GM21723 (cell line): Measurements from ENCODE around the gene ZMAT5.
A peak's percentile ranks its signal among the peaks of the same experiment; 100 is the strongest.

ENCODE experiments used
- ATAC-seq: cut with Tn5 transposase; IDR thresholded peaks from one replicate; pipeline ENCODE4 v1.9.1; 2021; ENCODE audit warnings: mild to moderate bottlenecking, moderate library complexity; ENCODE audit not compliant: unreplicated experiment

The ZMAT5 gene

DNA sequence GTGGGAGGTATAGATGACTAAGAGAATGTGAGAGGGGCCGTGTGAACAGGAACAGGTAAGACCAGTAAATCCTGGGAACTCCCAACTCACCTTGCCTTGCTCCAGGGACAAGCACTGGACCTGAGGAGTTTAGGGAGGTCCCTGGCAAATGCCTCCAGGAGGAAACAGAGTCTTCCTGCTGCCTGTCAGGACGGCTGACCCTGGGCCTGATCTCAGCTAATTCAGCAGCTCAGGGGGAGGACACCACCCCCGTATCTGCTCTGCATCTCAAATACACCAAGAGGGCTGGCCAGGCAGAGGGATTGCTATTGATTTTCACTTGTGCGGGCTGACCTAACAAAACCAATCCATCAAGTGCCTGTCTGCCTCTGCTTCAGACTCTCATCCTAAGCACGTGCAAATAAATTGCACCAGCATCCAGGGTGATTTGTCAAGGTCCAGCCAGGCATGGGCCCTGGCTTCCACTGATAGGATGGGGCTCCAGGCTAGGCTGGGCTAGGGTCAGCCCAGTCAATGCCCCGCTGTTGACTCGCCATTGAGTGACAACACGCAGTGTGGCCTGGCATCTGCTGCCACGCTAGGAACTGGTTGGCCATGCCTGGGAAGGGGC, 20.7 kb upstream of the ZMAT5 start:
- no peak for ATAC-seq

GRCh38 chr22:29786031-29786430, 19.2 kb upstream of the ZMAT5 start:
- no peak for ATAC-seq

- ATAC-seq = no peak
Measured at GRCh38 chr22:29784451-29785361, 17.9 kb upstream of the ZMAT5 start.

GRCh38 chr22:29782061-29782845, 15.4 kb upstream of the ZMAT5 start:
- ATAC-seq = no peak

DNA sequence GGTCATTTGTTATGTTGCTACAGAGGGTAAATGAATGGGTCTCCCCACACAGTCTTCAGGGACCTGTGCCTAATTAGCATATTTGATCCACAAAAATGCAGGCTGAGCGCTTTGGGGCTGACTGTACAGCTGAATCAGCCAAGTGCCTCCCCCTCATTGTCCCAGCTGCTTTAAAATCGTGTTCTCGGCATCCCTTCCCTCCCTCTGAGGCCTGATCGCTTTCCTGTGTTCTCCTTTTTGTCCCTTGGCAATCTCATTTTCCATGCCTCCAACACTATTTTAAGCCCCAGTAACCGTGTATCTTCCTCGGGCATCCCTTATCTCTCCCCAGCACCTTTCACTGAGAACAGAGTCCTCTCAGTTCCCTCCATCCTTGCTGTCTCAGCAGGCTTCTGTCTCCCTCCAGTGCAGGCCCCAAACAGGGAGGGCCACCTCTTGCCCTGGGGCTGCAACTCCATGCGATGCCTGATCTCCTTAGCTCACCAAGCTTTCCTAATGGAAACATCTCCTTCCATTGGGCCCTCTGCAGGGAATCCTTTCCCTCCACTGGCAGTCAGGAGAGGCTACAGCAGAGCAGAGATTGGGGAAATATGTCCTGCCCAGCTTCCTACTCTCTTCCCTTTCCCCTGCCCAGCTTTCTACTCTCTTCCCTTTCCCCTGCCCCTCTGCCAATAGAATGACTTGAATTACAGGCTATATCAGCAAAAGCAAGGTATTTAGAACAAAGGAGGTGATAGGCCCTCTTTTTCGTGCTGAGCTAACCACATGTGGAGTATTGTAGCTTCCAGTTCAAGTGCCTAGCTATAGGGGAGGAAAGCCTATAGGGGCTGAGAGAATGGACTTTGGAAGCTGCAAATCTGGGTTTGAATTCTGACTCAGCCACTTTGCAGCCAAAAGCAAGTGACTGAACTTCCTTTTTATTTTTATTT, 14.2 kb upstream of the ZMAT5 start:
- ATAC-seq = no peak

- no peak for ATAC-seq
Measured at GRCh38 chr22:29780220-29780619, 13.4 kb upstream of the ZMAT5 start.

GRCh38 chr22:29773233-29773632, 6.4 kb upstream of the ZMAT5 start:
- no peak for ATAC-seq

DNA sequence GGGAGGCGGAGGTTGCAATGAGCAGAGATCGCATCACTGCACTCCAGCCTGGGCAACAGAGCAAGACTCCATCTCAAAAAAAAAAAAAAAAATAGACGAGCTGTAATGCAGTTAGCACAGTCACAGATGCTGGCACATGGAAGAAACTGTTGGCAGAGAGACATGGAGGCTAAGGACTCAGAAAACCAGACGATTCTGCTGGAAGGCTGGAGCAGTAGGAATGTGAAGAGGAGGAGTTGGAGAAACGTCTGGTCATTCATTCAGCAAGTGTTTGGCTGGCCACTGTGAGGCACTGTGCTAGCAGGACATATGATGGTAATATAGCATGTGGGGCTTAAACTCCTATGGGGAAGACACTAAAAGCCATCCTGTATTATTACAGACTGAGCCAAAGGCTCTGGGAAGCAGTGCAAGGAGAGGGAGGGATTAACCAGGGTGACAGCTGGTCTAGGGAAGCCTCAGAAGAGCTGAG, 5.4 kb upstream of the ZMAT5 start:
- ATAC-seq = no peak

DNA sequence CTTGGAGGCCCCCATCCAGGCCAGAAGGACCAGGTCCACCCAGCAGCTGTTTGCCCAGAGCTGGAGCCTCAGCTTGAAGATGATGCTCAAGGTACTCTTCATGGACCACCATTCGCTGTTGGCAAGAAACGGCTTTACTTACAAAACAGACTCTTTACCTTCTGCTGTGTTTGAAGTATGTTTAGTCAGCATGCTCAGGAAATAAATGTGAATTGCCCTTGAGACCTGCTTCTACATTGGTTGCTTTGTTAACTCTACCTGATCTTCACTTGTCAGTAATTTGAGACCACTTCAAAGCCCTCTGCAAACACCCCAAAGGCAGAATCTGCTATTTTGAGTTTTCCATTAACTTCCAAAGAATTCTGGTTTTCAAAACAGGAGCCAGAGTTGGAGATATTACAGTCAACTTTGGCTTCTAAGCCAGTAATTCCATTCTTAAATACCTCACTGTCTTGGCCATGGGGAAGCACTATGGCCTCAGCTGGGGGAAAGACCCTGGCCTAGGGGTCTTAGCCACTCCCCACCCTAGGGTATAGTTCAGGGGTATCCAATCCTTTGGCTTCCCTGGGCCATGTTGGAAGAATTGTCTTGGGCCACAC, 3.0 kb upstream of the ZMAT5 start:
- ATAC-seq = no peak

DNA sequence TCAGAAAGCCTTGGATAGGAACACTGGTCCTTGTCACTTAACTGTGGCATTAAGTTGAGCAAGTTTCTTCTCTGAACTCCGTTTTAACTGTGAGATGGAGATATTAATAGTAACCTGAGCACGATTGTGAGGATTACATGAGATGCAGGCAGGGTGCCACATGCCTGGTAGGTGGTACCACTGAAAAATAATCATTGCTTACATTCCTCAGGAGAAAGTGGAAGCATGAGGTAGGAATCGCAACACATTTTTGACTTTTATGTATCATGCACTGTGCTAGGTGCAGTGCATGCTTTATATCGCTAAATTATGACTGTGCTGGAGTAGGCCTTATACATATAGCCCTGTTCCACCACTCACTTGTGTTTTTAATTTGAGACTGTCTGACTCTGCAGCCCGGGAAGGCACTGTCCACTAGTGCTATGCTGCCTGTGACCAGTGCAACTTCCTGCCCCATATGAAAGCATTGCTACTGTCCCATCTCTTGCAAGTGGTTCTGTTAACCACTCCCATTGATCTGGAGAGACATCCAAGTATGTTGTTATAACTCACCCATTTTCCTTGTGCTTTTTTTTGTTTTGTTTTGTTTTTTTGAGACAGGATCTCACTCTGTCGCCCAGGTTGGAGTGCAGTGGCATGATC, 1.4 kb upstream of the ZMAT5 start:
- ATAC-seq = no peak

DNA sequence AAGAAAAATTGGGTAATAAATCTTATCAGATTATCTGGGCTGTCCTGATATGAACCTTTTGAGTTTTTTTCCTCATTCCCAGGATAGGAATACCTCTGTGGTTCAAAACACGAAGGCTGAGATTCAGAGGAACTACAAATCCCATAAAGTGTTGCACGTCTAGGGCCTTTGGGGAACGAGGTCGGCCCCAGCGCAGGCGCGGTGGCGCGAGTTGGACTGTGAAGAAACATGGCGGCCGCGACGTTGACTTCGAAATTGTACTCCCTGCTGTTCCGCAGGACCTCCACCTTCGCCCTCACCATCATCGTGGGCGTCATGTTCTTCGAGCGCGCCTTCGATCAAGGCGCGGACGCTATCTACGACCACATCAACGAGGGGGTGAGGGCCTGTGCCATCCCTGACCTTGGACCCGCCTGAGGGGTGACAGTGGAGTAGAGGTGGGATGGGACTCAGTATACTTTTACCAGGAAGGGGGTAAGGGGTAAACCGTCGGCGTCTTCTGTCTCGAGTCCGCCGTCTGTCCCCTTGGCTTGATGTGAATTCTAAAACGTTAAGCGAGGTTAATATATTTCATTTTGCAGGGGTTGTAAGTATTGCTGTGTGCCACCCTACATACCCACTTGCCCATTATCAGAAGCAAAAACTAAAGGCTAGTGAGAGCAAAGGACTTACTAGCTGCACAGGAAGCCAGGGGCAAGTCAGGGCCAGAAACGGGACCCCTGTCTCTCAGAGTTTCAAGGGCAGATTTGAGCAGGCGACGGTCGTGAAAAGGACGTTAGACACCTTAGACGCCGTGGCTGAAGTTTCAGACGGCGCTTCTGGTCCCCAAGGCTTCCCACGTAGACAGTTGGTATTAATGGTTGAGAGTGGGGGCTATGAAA, 604 bp upstream of the ZMAT5 start, which contains the start of gene UQCR10:
TSS of gene UQCR10 (plus strand) at position 199 of the 881 bp plus-strand sequence. CDS start at position 229, 30 bp downstream.
- ATAC-seq = peak; percentile 62

DNA sequence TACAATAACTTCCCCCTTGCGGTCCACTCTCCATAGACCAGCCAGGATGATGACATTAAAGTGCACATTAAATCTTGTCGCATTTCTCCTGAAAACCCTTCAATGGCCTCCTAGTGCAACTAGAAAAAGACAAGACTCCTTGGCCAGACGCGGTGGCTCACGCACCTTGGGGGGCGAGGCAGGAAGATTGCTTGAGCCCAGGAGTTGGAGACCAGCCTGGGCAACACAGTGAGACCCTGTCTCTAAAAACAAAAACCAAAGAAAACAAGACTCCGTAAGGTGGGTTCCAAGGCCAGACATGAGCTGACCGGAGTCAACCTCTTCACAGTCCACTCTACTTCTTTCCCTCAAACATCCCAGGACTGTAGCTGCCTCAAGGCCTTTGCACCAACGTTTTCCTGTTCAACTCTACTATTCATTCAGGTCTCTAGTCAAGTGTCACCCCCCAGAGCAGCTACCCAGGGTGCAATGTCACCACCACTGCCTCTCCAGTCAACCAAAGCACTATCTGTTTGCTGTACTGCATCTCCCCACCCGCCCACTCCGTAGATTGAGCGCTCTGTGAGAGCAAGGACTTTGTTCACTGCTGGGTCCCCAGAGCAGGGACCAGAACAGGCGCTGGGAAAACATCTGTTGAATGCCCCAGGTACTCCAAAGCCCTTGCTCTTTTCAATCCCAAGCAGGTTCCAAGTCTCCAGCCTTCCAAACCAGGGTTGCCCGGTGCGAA, 739 bp downstream of the ZMAT5 start:
- peak; percentile 24 for ATAC-seq

GRCh38 chr22:29762263-29762662, 4.5 kb downstream of the ZMAT5 start:
- ATAC-seq = no peak

- no peak for ATAC-seq
Measured at GRCh38 chr22:29758959-29759358, 7.8 kb downstream of the ZMAT5 start.

DNA sequence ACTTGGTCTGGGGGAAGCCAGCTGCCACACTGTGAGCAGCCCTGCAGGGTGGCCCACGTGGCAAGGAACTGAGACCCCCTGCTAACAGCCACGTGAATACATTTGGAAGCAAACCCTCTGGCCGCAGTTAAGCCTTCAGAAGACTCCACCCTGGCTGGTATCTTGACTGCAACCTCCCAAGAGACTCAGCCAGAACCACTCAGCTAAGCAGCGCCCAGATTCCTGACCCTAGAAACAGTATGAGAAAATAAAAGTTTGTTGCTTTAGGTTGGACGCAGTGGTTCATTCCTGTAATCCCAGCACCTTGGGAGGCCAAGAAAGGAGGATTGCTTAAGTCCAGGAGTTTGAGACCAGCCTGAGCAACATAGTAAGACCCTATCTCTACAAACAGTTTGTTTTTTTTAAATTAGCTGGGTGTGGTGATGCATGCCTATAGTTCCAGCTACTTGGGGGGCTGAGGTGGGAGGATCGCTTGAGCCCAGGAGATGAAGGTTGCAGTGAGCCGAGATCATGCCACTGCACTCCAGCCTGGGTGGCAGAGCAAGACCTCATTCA, 8.7 kb downstream of the ZMAT5 start:
- no peak for ATAC-seq

- ATAC-seq = no peak
Measured at GRCh38 chr22:29757096-29757495, 9.7 kb downstream of the ZMAT5 start.

GRCh38 chr22:29756341-29756740, 10.5 kb downstream of the ZMAT5 start:
- no peak for ATAC-seq
